Left ventricle myocardium inferior (tissue), 1 donor: ENCODE results near the gene CDH8. TPM values are rescaled to one million over a fixed set of nuclear protein-coding genes. Genes with fewer than 3 reads are reported as not detected.

Experiments used
- DNase-seq: peaks from one replicate; pipeline ENCODE4 v3.0.0-alpha.2; 2020
- H3K27ac ChIP-seq: fragments of 200-600 bp; replicated peaks from 2 replicates; pipeline ENCODE4 v1.8.0; 2021
- H3K27me3 ChIP-seq: fragments of 200-600 bp; 2 replicates; pipeline ENCODE4 v1.8.0; 2021; ENCODE audit warnings: low read depth
- H3K36me3 ChIP-seq: fragments of 200-600 bp; 2 replicates; pipeline ENCODE4 v1.8.0; 2021
- H3K4me1 ChIP-seq: fragments of 200-600 bp; 2 replicates; pipeline ENCODE4 v1.8.0; 2021
- H3K4me3 ChIP-seq: fragments of 200-600 bp; 2 replicates; pipeline ENCODE4 v1.8.0; 2021; ENCODE audit warnings: mild to moderate bottlenecking, moderate library complexity
- H3K9me3 ChIP-seq: fragments of 200-600 bp; replicated peaks from 2 replicates; pipeline ENCODE4 v1.8.0; 2021
- intact Hi-C: fragments of 100-400 bp; cut with micrococcal nuclease; formaldehyde crosslinking; loops from one replicate; pipeline ENCODE4 v1.11.0; 2022
- total RNA-seq: library from RNA; stranded (reverse); fragmentation: NEBNext Ultra II Directional; extraction: Animal tissue kit (Norgen Biotek cat#: 25700); gene quantifications from one replicate; pipeline ENCODE4 v1.2.1, GENCODE V29; 2021
- TF ChIP-seq, protein P1 (sequence below): fragments of 200-600 bp; IDR thresholded peaks from 2 replicates; pipeline ENCODE4 v1.8.0; 2021; ENCODE audit warnings: antibody characterized with exemption, mild to moderate bottlenecking, borderline replicate concordance
- donor health status: DM: no; HTN: yes; CAD: no; lungs with severe emphysema.

Gene CDH8
- total RNA-seq, 1 donor from 2014 or later: 0.14 TPM

GRCh38 chr16:61948414-61948813 lies 87.8 kb downstream of the CDH8 start:
- peaks cover 3% of the 10 kb centered on the region for H3K9me3 ChIP-seq
- intact Hi-C loops: no loop called here

GRCh38 chr16:61946019-61946418 lies 90.2 kb downstream of the CDH8 start:
- H3K27ac ChIP-seq: no peak overlapping the region
- intact Hi-C loops: no loop called here
- H3K27me3 ChIP-seq: no peaks in the 10 kb centered on the region
- TF ChIP-seq, protein P1, sequence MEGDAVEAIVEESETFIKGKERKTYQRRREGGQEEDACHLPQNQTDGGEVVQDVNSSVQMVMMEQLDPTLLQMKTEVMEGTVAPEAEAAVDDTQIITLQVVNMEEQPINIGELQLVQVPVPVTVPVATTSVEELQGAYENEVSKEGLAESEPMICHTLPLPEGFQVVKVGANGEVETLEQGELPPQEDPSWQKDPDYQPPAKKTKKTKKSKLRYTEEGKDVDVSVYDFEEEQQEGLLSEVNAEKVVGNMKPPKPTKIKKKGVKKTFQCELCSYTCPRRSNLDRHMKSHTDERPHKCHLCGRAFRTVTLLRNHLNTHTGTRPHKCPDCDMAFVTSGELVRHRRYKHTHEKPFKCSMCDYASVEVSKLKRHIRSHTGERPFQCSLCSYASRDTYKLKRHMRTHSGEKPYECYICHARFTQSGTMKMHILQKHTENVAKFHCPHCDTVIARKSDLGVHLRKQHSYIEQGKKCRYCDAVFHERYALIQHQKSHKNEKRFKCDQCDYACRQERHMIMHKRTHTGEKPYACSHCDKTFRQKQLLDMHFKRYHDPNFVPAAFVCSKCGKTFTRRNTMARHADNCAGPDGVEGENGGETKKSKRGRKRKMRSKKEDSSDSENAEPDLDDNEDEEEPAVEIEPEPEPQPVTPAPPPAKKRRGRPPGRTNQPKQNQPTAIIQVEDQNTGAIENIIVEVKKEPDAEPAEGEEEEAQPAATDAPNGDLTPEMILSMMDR: no peak
- H3K9me3 ChIP-seq: peaks cover 3% of the 10 kb centered on the region
- H3K4me3 ChIP-seq: no peak overlapping the region
- no peak for DNase-seq
- no peaks in the 10 kb centered on the region for H3K4me1 ChIP-seq
- H3K36me3 ChIP-seq: no peaks in the 10 kb centered on the region

More at GRCh38 chr16:61948414-61948813, 87.8 kb downstream of the CDH8 start:
- no peaks in the 10 kb centered on the region for H3K36me3 ChIP-seq
- H3K27me3 ChIP-seq: no peaks in the 10 kb centered on the region
- H3K4me3 ChIP-seq: no peak overlapping the region
- H3K4me1 ChIP-seq: no peaks in the 10 kb centered on the region
- H3K27ac ChIP-seq: no peak overlapping the region
- DNase-seq: no peak
- TF ChIP-seq, protein P1: no peak

DNA sequence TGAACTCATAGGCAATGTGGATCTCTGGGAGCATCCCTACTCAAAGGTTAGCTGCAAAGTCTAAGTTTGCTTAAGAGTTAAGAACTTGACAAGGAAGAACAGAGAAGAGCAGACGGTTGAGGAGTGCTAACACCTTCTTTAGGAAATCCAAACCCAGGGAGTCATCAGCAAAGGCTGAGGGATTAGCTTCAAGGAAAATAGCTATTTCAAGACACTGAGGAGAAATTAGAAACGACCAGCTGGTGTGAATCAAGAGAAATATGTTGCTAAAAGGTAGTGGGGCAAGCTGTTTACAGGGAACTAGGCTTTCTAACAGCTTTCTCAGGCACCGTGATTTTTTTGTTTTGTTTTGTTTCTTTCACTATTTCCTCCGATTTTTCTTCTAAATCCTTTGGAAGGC lies 90.7 kb downstream of the CDH8 start:
- Histone ChIP-seq H3K27ac (no peak overlapping the region), H3K27me3 (no peaks in the 10 kb centered on the region), H3K9me3 (peaks cover 3% of the 10 kb centered on the region), H3K36me3 (no peaks in the 10 kb centered on the region), H3K4me3 (no peak overlapping the region), H3K4me1 (no peaks in the 10 kb centered on the region)
- TF ChIP-seq, protein P1: no peak
- DNase-seq: no peak
- intact Hi-C loops: no loop called here

DNA sequence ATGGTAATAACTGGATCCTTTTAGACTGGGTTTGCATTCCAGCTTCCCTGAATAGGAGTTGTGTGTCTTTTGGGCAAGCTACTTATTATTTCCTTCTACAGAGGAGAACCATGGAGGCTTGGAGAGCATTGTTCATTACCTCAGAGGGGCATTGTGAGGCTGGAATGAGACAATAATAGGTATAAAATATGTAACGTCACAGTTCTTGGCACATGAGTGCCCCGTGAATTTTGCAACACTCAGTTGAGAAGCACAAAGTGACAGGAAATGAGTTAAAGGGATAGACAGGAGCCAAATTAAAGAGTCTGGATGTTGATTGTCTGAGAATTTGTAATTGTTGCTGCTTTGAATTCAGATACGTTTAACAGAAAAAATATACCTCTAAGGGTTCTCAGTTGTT lies 92.2 kb downstream of the CDH8 start:
- intact Hi-C loops: no loop called here
- H3K4me3 ChIP-seq: no peak overlapping the region

GRCh38 chr16:61940611-61941010 lies 95.6 kb downstream of the CDH8 start:
- no peak for DNase-seq
- no peaks in the 10 kb centered on the region for H3K36me3 ChIP-seq
- no peak overlapping the region for H3K4me3 ChIP-seq
- H3K27me3 ChIP-seq: no peaks in the 10 kb centered on the region
- no peaks in the 10 kb centered on the region for H3K9me3 ChIP-seq
- TF ChIP-seq, protein P1: no peak
- no peak overlapping the region for H3K27ac ChIP-seq
- H3K4me1 ChIP-seq: no peaks in the 10 kb centered on the region
- intact Hi-C loops: no loop called here

More for the DNA sequence above, 92.2 kb downstream of the CDH8 start:
- Histone ChIP-seq H3K27ac (no peak overlapping the region), H3K9me3 (peaks cover 3% of the 10 kb centered on the region), H3K27me3 (no peaks in the 10 kb centered on the region), H3K4me1 (no peaks in the 10 kb centered on the region), H3K36me3 (no peaks in the 10 kb centered on the region)
- TF ChIP-seq, protein P1: no peak
- DNase-seq: no peak

DNA sequence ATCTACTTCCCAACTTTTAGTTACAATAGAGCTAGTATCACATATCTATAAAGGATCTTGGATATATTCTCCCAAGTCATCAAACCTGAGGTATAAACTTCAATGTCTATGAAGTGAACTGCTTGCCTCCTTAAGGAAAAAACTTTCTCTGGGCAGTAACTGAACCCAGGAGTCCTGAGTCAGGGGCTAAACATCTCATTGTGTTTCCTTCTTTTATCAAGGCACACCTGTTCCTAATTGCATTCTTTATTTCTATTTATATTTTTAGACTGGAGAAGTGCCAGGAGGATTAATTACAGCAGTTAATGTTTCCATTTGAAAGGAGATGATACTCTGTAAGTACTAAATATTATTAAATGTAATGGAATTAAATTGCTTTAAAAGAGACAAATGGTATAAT lies 98.6 kb downstream of the CDH8 start:
- TF ChIP-seq, protein P1: no peak
- Histone ChIP-seq H3K27me3 (no peaks in the 10 kb centered on the region), H3K9me3 (no peaks in the 10 kb centered on the region), H3K27ac (no peak overlapping the region), H3K36me3 (no peaks in the 10 kb centered on the region), H3K4me1 (no peaks in the 10 kb centered on the region), H3K4me3 (no peak overlapping the region)
- no peak for DNase-seq
- intact Hi-C loops: no loop called here
